HEK293 (cell line): ENCODE data around the gene NDUFA3.

ENCODE experiments used
- BCL11A ChIP-seq: fragments of 450-650 bp; formaldehyde crosslinking; IDR thresholded peaks from 2 replicates; pipeline ENCODE4 v1.5.1; 2016; ENCODE audit warnings: low read depth, missing biosample characterization, missing genetic modification characterization
- HOXD13 ChIP-seq: sonication (generic); formaldehyde crosslinking; IDR thresholded peaks from 2 replicates; pipeline ENCODE4 v1.8.0; 2022; ENCODE audit warnings: missing genetic modification reagents, borderline replicate concordance
- KLF7 ChIP-seq: fragments of 450-650 bp; formaldehyde crosslinking; IDR thresholded peaks from 2 replicates; pipeline ENCODE4 v1.5.1; 2016; ENCODE audit warnings: missing biosample characterization, missing genetic modification characterization, borderline replicate concordance
- ZNF121 ChIP-seq: fragments of 450-650 bp; formaldehyde crosslinking; IDR thresholded peaks from 2 replicates; pipeline ENCODE4 v1.5.1; 2016; ENCODE audit warnings: missing biosample characterization, missing genetic modification characterization
- ZNF184 ChIP-seq: fragments of 450-650 bp; IDR thresholded peaks from 2 replicates; pipeline ENCODE4 v1.5.1; 2018; ENCODE audit warnings: missing biosample characterization, mild to moderate bottlenecking, missing genetic modification characterization
- ZNF211 ChIP-seq: fragments of 450-650 bp; formaldehyde crosslinking; IDR thresholded peaks from 2 replicates; pipeline ENCODE4 v1.5.1; 2016; ENCODE audit warnings: low read depth, missing biosample characterization, missing genetic modification characterization
- ZNF324 ChIP-seq: fragments of 450-650 bp; formaldehyde crosslinking; IDR thresholded peaks from 2 replicates; pipeline ENCODE4 v1.5.1; 2016; ENCODE audit warnings: missing biosample characterization, missing genetic modification characterization
- ZNF394 ChIP-seq: fragments of 450-650 bp; formaldehyde crosslinking; IDR thresholded peaks from 2 replicates; pipeline ENCODE4 v1.5.1; 2016; ENCODE audit warnings: missing biosample characterization, missing genetic modification characterization, mild to moderate bottlenecking, moderate library complexity, borderline replicate concordance
- ZNF549 ChIP-seq: fragments of 450-650 bp; IDR thresholded peaks from 2 replicates; pipeline ENCODE4 v1.5.1; 2018; ENCODE audit warnings: missing biosample characterization, missing genetic modification characterization, mild to moderate bottlenecking, inconsistent platforms, moderate library complexity
- ZNF621 ChIP-seq: fragments of 450-650 bp; formaldehyde crosslinking; IDR thresholded peaks from 2 replicates; pipeline ENCODE4 v1.5.1; 2017; ENCODE audit warnings: missing biosample characterization, missing genetic modification characterization
- ZNF654 ChIP-seq: fragments of 450-650 bp; formaldehyde crosslinking; IDR thresholded peaks from 2 replicates; pipeline ENCODE4 v1.5.1; 2016; ENCODE audit warnings: low read depth, missing biosample characterization, missing genetic modification characterization
- ZNF670 ChIP-seq: fragments of 450-650 bp; formaldehyde crosslinking; IDR thresholded peaks from 2 replicates; pipeline ENCODE4 v1.5.1; 2016; ENCODE audit warnings: missing biosample characterization, missing genetic modification characterization, low read depth
- ZNF747 ChIP-seq: fragments of 450-650 bp; formaldehyde crosslinking; IDR thresholded peaks from 2 replicates; pipeline ENCODE4 v1.5.1; 2016; ENCODE audit warnings: missing biosample characterization, missing genetic modification characterization
- ZNF76 ChIP-seq: fragments of 450-650 bp; formaldehyde crosslinking; IDR thresholded peaks from 2 replicates; pipeline ENCODE4; 2016; ENCODE audit warnings: low read depth, missing biosample characterization, missing genetic modification characterization, borderline replicate concordance
- TF ChIP-seq, protein P1 (sequence below): sonication (generic); formaldehyde crosslinking; IDR thresholded peaks from 2 replicates; pipeline ENCODE4 v1.8.1; 2022; ENCODE audit warnings: mild to moderate bottlenecking, moderate library complexity, missing genetic modification reagents
- TF ChIP-seq, protein P2 (sequence below): fragments of 450-650 bp; formaldehyde crosslinking; IDR thresholded peaks from 2 replicates; pipeline ENCODE4 v1.5.1; 2016; ENCODE audit warnings: missing biosample characterization, missing genetic modification characterization, borderline replicate concordance
- TF ChIP-seq, protein P3 (sequence below): fragments of 450-650 bp; IDR thresholded peaks from 2 replicates; pipeline ENCODE4 v1.5.1; 2018; ENCODE audit warnings: missing biosample characterization, mild to moderate bottlenecking, missing genetic modification characterization
- TF ChIP-seq, protein P4 (sequence below): fragments of 450-650 bp; formaldehyde crosslinking; IDR thresholded peaks from 2 replicates; pipeline ENCODE4 v1.5.1; 2016; ENCODE audit warnings: missing biosample characterization, missing genetic modification characterization, borderline replicate concordance
- TF ChIP-seq, protein P5 (sequence below): fragments of 450-650 bp; formaldehyde crosslinking; IDR thresholded peaks from 2 replicates; pipeline ENCODE4 v1.5.1; 2016; ENCODE audit warnings: missing biosample characterization, missing genetic modification characterization, low read depth
- TF ChIP-seq, protein P6 (sequence below): fragments of 450-650 bp; formaldehyde crosslinking; IDR thresholded peaks from 2 replicates; pipeline ENCODE4 v1.5.1; 2016; ENCODE audit warnings: missing biosample characterization, missing genetic modification characterization
- TF ChIP-seq, protein P7 (sequence below): fragments of 450-650 bp; formaldehyde crosslinking; IDR thresholded peaks from 2 replicates; pipeline ENCODE4 v1.5.1; 2016; ENCODE audit warnings: missing biosample characterization, missing genetic modification characterization
- TF ChIP-seq, protein P8 (sequence below): fragments of 450-650 bp; formaldehyde crosslinking; IDR thresholded peaks from 2 replicates; pipeline ENCODE4 v1.5.1; 2016; ENCODE audit warnings: missing biosample characterization, missing genetic modification characterization

Gene NDUFA3

DNA sequence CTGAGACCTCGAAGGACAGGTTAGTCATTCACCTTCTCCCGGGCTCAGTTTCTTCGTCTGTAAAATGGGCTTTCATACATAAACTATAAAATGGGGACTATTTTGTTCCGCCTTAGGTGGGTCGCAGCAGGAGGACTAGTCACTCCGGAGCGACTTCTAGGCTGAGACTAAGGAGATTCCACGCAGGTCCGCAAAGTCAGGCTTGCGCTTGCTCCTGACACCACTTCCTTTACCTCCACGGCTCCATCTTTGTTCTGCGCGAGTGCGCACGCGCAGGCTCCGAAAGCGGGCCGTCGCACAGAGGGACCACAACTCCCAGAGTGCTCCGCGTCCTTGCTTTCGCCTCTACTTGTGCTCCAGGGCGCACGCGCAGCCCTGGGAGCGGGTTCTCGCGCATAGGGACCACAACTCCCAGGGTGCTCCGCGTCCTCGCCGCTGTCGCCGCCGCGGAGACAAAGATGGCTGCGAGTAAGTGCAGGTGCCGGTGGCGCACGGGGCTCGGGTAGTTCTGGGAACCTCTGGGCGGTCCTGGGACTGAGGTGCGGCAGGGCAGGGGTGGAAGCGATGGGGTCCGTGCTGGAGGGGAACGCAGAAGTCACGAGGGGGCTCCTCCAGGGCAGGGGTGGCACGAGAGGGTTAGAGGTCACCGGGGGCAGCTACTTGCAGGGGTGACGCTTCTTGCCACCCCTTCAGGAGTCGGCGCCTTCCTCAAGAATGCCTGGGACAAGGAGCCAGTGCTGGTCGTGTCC lies at the start of gene NDUFA3 (continued):
- TF ChIP-seq, protein P1, sequence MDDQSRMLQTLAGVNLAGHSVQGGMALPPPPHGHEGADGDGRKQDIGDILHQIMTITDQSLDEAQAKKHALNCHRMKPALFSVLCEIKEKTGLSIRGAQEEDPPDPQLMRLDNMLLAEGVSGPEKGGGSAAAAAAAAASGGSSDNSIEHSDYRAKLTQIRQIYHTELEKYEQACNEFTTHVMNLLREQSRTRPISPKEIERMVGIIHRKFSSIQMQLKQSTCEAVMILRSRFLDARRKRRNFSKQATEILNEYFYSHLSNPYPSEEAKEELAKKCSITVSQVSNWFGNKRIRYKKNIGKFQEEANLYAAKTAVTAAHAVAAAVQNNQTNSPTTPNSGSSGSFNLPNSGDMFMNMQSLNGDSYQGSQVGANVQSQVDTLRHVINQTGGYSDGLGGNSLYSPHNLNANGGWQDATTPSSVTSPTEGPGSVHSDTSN (CRISPR knock-in tag): peak; percentile 87
- TF ChIP-seq, protein P2, sequence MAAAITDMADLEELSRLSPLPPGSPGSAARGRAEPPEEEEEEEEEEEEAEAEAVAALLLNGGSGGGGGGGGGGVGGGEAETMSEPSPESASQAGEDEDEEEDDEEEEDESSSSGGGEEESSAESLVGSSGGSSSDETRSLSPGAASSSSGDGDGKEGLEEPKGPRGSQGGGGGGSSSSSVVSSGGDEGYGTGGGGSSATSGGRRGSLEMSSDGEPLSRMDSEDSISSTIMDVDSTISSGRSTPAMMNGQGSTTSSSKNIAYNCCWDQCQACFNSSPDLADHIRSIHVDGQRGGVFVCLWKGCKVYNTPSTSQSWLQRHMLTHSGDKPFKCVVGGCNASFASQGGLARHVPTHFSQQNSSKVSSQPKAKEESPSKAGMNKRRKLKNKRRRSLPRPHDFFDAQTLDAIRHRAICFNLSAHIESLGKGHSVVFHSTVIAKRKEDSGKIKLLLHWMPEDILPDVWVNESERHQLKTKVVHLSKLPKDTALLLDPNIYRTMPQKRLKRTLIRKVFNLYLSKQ (tag by site-specific recombination): no peak
- TF ChIP-seq ZNF670 (tag by site-specific recombination): no peak
- 0 out of 2 replicates have a peak, but pooled peaks have one; percentile 15 for TF ChIP-seq HOXD13 (CRISPR knock-in tag)
- TF ChIP-seq ZNF211 (tag by site-specific recombination): no peak
- no peak for TF ChIP-seq ZNF121 (tag by site-specific recombination)
- TF ChIP-seq ZNF184 (tag by site-specific recombination): no peak
- no peak for TF ChIP-seq ZNF621 (tag by site-specific recombination)
- TF ChIP-seq, protein P3, sequence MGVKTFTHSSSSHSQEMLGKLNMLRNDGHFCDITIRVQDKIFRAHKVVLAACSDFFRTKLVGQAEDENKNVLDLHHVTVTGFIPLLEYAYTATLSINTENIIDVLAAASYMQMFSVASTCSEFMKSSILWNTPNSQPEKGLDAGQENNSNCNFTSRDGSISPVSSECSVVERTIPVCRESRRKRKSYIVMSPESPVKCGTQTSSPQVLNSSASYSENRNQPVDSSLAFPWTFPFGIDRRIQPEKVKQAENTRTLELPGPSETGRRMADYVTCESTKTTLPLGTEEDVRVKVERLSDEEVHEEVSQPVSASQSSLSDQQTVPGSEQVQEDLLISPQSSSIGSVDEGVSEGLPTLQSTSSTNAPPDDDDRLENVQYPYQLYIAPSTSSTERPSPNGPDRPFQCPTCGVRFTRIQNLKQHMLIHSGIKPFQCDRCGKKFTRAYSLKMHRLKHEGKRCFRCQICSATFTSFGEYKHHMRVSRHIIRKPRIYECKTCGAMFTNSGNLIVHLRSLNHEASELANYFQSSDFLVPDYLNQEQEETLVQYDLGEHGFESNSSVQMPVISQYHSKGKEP (tag by site-specific recombination): no peak
- TF ChIP-seq, protein P4, sequence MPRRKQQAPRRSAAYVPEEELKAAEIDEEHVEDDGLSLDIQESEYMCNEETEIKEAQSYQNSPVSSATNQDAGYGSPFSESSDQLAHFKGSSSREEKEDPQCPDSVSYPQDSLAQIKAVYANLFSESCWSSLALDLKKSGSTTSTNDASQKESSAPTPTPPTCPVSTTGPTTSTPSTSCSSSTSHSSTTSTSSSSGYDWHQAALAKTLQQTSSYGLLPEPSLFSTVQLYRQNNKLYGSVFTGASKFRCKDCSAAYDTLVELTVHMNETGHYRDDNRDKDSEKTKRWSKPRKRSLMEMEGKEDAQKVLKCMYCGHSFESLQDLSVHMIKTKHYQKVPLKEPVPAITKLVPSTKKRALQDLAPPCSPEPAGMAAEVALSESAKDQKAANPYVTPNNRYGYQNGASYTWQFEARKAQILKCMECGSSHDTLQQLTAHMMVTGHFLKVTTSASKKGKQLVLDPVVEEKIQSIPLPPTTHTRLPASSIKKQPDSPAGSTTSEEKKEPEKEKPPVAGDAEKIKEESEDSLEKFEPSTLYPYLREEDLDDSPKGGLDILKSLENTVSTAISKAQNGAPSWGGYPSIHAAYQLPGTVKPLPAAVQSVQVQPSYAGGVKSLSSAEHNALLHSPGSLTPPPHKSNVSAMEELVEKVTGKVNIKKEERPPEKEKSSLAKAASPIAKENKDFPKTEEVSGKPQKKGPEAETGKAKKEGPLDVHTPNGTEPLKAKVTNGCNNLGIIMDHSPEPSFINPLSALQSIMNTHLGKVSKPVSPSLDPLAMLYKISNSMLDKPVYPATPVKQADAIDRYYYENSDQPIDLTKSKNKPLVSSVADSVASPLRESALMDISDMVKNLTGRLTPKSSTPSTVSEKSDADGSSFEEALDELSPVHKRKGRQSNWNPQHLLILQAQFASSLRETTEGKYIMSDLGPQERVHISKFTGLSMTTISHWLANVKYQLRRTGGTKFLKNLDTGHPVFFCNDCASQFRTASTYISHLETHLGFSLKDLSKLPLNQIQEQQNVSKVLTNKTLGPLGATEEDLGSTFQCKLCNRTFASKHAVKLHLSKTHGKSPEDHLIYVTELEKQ (tag by site-specific recombination): no peak
- no peak for TF ChIP-seq ZNF549 (tag by site-specific recombination)
- peak; percentile 97 for TF ChIP-seq ZNF76
- TF ChIP-seq BCL11A (tag by site-specific recombination): no peak
- TF ChIP-seq, protein P5, sequence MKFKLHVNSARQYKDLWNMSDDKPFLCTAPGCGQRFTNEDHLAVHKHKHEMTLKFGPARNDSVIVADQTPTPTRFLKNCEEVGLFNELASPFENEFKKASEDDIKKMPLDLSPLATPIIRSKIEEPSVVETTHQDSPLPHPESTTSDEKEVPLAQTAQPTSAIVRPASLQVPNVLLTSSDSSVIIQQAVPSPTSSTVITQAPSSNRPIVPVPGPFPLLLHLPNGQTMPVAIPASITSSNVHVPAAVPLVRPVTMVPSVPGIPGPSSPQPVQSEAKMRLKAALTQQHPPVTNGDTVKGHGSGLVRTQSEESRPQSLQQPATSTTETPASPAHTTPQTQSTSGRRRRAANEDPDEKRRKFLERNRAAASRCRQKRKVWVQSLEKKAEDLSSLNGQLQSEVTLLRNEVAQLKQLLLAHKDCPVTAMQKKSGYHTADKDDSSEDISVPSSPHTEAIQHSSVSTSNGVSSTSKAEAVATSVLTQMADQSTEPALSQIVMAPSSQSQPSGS: no peak
- TF ChIP-seq, protein P6, sequence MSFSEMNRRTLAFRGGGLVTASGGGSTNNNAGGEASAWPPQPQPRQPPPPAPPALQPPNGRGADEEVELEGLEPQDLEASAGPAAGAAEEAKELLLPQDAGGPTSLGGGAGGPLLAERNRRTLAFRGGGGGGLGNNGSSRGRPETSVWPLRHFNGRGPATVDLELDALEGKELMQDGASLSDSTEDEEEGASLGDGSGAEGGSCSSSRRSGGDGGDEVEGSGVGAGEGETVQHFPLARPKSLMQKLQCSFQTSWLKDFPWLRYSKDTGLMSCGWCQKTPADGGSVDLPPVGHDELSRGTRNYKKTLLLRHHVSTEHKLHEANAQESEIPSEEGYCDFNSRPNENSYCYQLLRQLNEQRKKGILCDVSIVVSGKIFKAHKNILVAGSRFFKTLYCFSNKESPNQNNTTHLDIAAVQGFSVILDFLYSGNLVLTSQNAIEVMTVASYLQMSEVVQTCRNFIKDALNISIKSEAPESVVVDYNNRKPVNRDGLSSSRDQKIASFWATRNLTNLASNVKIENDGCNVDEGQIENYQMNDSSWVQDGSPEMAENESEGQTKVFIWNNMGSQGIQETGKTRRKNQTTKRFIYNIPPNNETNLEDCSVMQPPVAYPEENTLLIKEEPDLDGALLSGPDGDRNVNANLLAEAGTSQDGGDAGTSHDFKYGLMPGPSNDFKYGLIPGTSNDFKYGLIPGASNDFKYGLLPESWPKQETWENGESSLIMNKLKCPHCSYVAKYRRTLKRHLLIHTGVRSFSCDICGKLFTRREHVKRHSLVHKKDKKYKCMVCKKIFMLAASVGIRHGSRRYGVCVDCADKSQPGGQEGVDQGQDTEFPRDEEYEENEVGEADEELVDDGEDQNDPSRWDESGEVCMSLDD (tag by site-specific recombination): peak; percentile 94; the same call in 1 of the 2 replicates
- TF ChIP-seq ZNF747 (tag by site-specific recombination): no peak
- TF ChIP-seq KLF7 (tag by site-specific recombination): no peak
- TF ChIP-seq, protein P7, sequence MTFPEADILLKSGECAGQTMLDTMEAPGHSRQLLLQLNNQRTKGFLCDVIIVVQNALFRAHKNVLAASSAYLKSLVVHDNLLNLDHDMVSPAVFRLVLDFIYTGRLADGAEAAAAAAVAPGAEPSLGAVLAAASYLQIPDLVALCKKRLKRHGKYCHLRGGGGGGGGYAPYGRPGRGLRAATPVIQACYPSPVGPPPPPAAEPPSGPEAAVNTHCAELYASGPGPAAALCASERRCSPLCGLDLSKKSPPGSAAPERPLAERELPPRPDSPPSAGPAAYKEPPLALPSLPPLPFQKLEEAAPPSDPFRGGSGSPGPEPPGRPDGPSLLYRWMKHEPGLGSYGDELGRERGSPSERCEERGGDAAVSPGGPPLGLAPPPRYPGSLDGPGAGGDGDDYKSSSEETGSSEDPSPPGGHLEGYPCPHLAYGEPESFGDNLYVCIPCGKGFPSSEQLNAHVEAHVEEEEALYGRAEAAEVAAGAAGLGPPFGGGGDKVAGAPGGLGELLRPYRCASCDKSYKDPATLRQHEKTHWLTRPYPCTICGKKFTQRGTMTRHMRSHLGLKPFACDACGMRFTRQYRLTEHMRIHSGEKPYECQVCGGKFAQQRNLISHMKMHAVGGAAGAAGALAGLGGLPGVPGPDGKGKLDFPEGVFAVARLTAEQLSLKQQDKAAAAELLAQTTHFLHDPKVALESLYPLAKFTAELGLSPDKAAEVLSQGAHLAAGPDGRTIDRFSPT (tag by site-specific recombination): peak; percentile 69
- TF ChIP-seq, protein P8, sequence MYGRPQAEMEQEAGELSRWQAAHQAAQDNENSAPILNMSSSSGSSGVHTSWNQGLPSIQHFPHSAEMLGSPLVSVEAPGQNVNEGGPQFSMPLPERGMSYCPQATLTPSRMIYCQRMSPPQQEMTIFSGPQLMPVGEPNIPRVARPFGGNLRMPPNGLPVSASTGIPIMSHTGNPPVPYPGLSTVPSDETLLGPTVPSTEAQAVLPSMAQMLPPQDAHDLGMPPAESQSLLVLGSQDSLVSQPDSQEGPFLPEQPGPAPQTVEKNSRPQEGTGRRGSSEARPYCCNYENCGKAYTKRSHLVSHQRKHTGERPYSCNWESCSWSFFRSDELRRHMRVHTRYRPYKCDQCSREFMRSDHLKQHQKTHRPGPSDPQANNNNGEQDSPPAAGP (tag by site-specific recombination): 0 out of 2 replicates have a peak, but pooled peaks have one; percentile 26
- peak; percentile 55; the same call in 1 of the 2 replicates for TF ChIP-seq ZNF394 (tag by site-specific recombination)
- no peak for TF ChIP-seq ZNF654
- TF ChIP-seq ZNF324 (tag by site-specific recombination): peak; percentile 82
